GM21528 (cell line): ENCODE measurements around the gene CPNE1.

Source experiments
- ATAC-seq: cut with Tn5 transposase; IDR thresholded peaks from one replicate; pipeline ENCODE4 v1.9.1; 2021; ENCODE audit warnings: mild to moderate bottlenecking, moderate library complexity; ENCODE audit not compliant: unreplicated experiment, low FRiP score

CPNE1 gene

GRCh38 chr20:35654415-35654814, 10.3 kb downstream of the CPNE1 start:
- no peak for ATAC-seq

GRCh38 chr20:35653893-35654292, 10.8 kb downstream of the CPNE1 start:
- ATAC-seq: no peak

GRCh38 chr20:35653430-35653734, 11.3 kb downstream of the CPNE1 start:
- no peak for ATAC-seq

GRCh38 chr20:35652641-35653429, 11.9 kb downstream of the CPNE1 start:
- no peak for ATAC-seq

GRCh38 chr20:35651958-35652357, 12.7 kb downstream of the CPNE1 start:
- ATAC-seq: no peak

- ATAC-seq: no peak
Observed at GRCh38 chr20:35650632-35651031, 14.1 kb downstream of the CPNE1 start.

- ATAC-seq: no peak
Observed at GRCh38 chr20:35648836-35649235, 15.9 kb downstream of the CPNE1 start.

GRCh38 chr20:35644806-35645205, 19.9 kb downstream of the CPNE1 start:
- no peak for ATAC-seq

GRCh38 chr20:35643045-35643444, 21.7 kb downstream of the CPNE1 start:
- ATAC-seq: no peak

GRCh38 chr20:35641743-35642142, 23.0 kb downstream of the CPNE1 start:
- no peak for ATAC-seq

GRCh38 chr20:35640724-35641123, 24.0 kb downstream of the CPNE1 start:
- ATAC-seq: no peak

GRCh38 chr20:35638751-35639150, 25.9 kb downstream of the CPNE1 start:
- no peak for ATAC-seq

GRCh38 chr20:35637276-35637675, 27.4 kb downstream of the CPNE1 start:
- no peak for ATAC-seq

GRCh38 chr20:35636095-35636494, 28.6 kb downstream of the CPNE1 start:
- ATAC-seq: no peak

GRCh38 chr20:35635652-35636051, 29.0 kb downstream of the CPNE1 start:
- no peak for ATAC-seq

- no peak for ATAC-seq
Observed at GRCh38 chr20:35632539-35633115, 32.1 kb downstream of the CPNE1 start.

- no peak for ATAC-seq
Observed at GRCh38 chr20:35630636-35631035, 34.1 kb downstream of the CPNE1 start.

- ATAC-seq: no peak
Observed at GRCh38 chr20:35629427-35630145, 35.1 kb downstream of the CPNE1 start.

- ATAC-seq: no peak
Observed at GRCh38 chr20:35627121-35627520, 37.6 kb downstream of the CPNE1 start.

GRCh38 chr20:35626386-35627001, 38.2 kb downstream of the CPNE1 start:
- no peak for ATAC-seq
